Smooth muscle cell (in vitro differentiated cells): ENCODE measurements around the gene GINS2. TPM values are rescaled to one million over a fixed set of nuclear protein-coding genes. Genes with fewer than 3 reads are reported as not detected.

ENCODE experiments used
- DNase-seq: peaks from one replicate; lab custom pipeline; 2025; ENCODE audit not compliant: unreplicated experiment; lab: John Stamatoyannopoulos, UW
- H2AFZ ChIP-seq: fragments of 200-600 bp; sonication (generic); 2 replicates; pipeline ENCODE4 v1.6.0; 2016; ENCODE audit warnings: antibody characterized with exemption, low read depth, mild to moderate bottlenecking
- H3F3A ChIP-seq: fragments of 200-600 bp; sonication (generic); 2 replicates; pipeline ENCODE4 v1.6.0; 2017; ENCODE audit warnings: antibody characterized with exemption, low read depth
- H3K27ac ChIP-seq: fragments of 200-600 bp; sonication (generic); 2 replicates; pipeline ENCODE4 v1.5.1; 2016; ENCODE audit warnings: low read depth, mild to moderate bottlenecking
- H3K27me3 ChIP-seq: fragments of 200-600 bp; sonication (generic); 2 replicates; pipeline ENCODE4 v1.6.1; 2016; ENCODE audit warnings: low read depth, mild to moderate bottlenecking
- H3K36me3 ChIP-seq: fragments of 200-600 bp; sonication (generic); 2 replicates; pipeline ENCODE4 v1.5.1; 2016; ENCODE audit warnings: low read depth
- H3K4me1 ChIP-seq: fragments of 200-600 bp; sonication (generic); 2 replicates; pipeline ENCODE4 v1.5.1; 2016; ENCODE audit warnings: low read depth
- H3K4me2 ChIP-seq: fragments of 200-600 bp; sonication (generic); 2 replicates; pipeline ENCODE4 v1.6.0; 2016; ENCODE audit warnings: mild to moderate bottlenecking
- H3K4me3 ChIP-seq: fragments of 200-600 bp; sonication (generic); 2 replicates; pipeline ENCODE4 v1.5.1; 2016; ENCODE audit warnings: mild to moderate bottlenecking
- H3K79me2 ChIP-seq: fragments of 200-600 bp; sonication (generic); 2 replicates; pipeline ENCODE4 v1.6.0; 2016; ENCODE audit warnings: low read depth, mild to moderate bottlenecking
- H3K9ac ChIP-seq: fragments of 200-600 bp; sonication (generic); 2 replicates; pipeline ENCODE4 v1.6.0; 2016; ENCODE audit warnings: low read depth
- H3K9me3 ChIP-seq: fragments of 200-600 bp; sonication (generic); replicated peaks from 2 replicates; pipeline ENCODE4 v1.5.1; 2016; ENCODE audit warnings: low read depth
- H4K20me1 ChIP-seq: fragments of 200-600 bp; sonication (generic); 2 replicates; pipeline ENCODE4 v1.6.0; 2016; ENCODE audit warnings: low read depth
- CTCF ChIP-seq: fragments of 200-600 bp; sonication (generic); IDR thresholded peaks from 2 replicates; pipeline ENCODE4 v1.5.1; 2017; ENCODE audit warnings: borderline replicate concordance, mild to moderate bottlenecking, antibody characterized with exemption; ENCODE audit not compliant: insufficient read depth, poor library complexity, severe bottlenecking
- WGBS: methylation state at CpG from one replicate; pipeline ENCODE4 v1.1.7; 2016; ENCODE audit warnings: low lambda C conversion rate; 5-methylcytosine and 5-hydroxymethylcytosine counted together
- polyA plus RNA-seq: library from polyadenylated mRNA; unstranded; fragments of >200 nt; fragmentation: Nextera tagmentation; extraction: Ambion mirVana; gene quantifications from 2 replicates; pipeline ENCODE4 v1.2.1, GENCODE V29; 2016
- total RNA-seq: library from RNA; depleted of rRNA; stranded (reverse); fragments of >200 nt; gene quantifications from 2 replicates; pipeline ENCODE4 v1.2.3, GENCODE V29; 2014

Gene GINS2
- total and polyA plus RNA-seq, 2 experiments from 2014 or later, result 6.7 to 10.4 TPM

- peaks cover 100% of the 10 kb centered on the region for H4K20me1 ChIP-seq
- WGBS, result 68% methylated on average over 19 of the region's 19 CpGs
These were observed 43.6 kb downstream of the GINS2 start for GRCh38 chr16:85645021-85645589.

GRCh38 chr16:85644093-85644712, 44.6 kb downstream of the GINS2 start:
- Histone ChIP-seq H3K36me3 (no peaks in the 10 kb centered on the region), H3K9ac (no peak overlapping the region), H3F3A (no peaks in the 10 kb centered on the region), H3K4me2 (no peak overlapping the region), H3K9me3 (no peaks in the 10 kb centered on the region), H3K27ac (no peak overlapping the region), H3K4me3 (no peak overlapping the region), H4K20me1 (peaks cover 100% of the 10 kb centered on the region), H3K79me2 (peaks cover 19% of the 10 kb centered on the region), H2AFZ (no peak overlapping the region), H3K27me3 (no peaks in the 10 kb centered on the region), H3K4me1 (no peaks in the 10 kb centered on the region)
- 94% methylated on average over 21 of the region's 21 CpGs for WGBS
- no peak for TF ChIP-seq CTCF
- no peak for DNase-seq

More at GRCh38 chr16:85645021-85645589, 43.6 kb downstream of the GINS2 start:
- Histone ChIP-seq H3K27me3 (no peaks in the 10 kb centered on the region), H3K4me1 (no peaks in the 10 kb centered on the region), H3K9ac (no peak overlapping the region), H3K27ac (no peak overlapping the region), H3K79me2 (peaks cover 19% of the 10 kb centered on the region), H2AFZ (no peak overlapping the region), H3K36me3 (no peaks in the 10 kb centered on the region), H3K9me3 (no peaks in the 10 kb centered on the region), H3K4me2 (no peak overlapping the region), H3K4me3 (no peak overlapping the region), H3F3A (no peaks in the 10 kb centered on the region)
- no peak for DNase-seq
- no peak for TF ChIP-seq CTCF

GRCh38 chr16:85643631-85644030, 45.1 kb downstream of the GINS2 start:
- Histone ChIP-seq H3K36me3 (no peaks in the 10 kb centered on the region), H3K9ac (no peak overlapping the region), H3F3A (no peaks in the 10 kb centered on the region), H4K20me1 (peaks cover 100% of the 10 kb centered on the region), H3K79me2 (peaks cover 19% of the 10 kb centered on the region), H2AFZ (no peak overlapping the region), H3K4me3 (no peak overlapping the region), H3K27ac (no peak overlapping the region), H3K4me2 (no peak overlapping the region), H3K27me3 (no peaks in the 10 kb centered on the region), H3K9me3 (no peaks in the 10 kb centered on the region), H3K4me1 (no peaks in the 10 kb centered on the region)
- DNase-seq, result no peak
- WGBS, result 98% methylated on average over 8 of the region's 8 CpGs
- no peak for TF ChIP-seq CTCF
